HCT116 (cell line): ENCODE results near the gene FKBP2. TPM values are rescaled to one million over a fixed set of nuclear protein-coding genes. Genes with fewer than 3 reads are reported as not detected.

Experiments
- ATAC-seq: fragments of 200-7000 bp; cut with Tn5 transposase; 2 replicates; pipeline ENCODE4 v1.9.1; 2020; ENCODE audit warnings: mild to moderate bottlenecking, moderate library complexity
- BruUV-seq: library from RNA; stranded (reverse); fragments of 400-500 nt; replicated peaks from 2 replicates; lab custom pipeline; 2021; lab: Mats Ljungman, UMichigan
- CTCF ChIA-PET: fragments of 300-600 bp; sonication (Branson Sonifier 250); formaldehyde crosslinking; loops from one replicate; lab custom pipeline; 2021; ENCODE audit warnings: antibody characterized with exemption; lab: Charles Lee
- POLR2A ChIA-PET: fragments of 300-600, 350-600 bp; sonication (Branson Sonifier 250); formaldehyde crosslinking; loops from one replicate; lab custom pipeline; 2021; ENCODE audit warnings: antibody characterized with exemption; lab: Charles Lee
- RAD21 ChIA-PET, 2 experiments: fragments of 300-600 bp; sonication (Branson Sonifier 250); formaldehyde crosslinking; loops; one replicate each; lab custom pipeline; 2023; ENCODE audit warnings: low total read pairs in 2 of 2; ENCODE audit not compliant: uncharacterized antibody in 2 of 2, unreplicated experiment in 2 of 2, low non-redundant PET in 1 of 2; lab: Charles Lee
- DNase-seq: peaks from one replicate; pipeline ENCODE4 v3.0.0-alpha.2; 2010; ENCODE audit warnings: low read depth, low spot score
- H2AFZ ChIP-seq: fragments of 200-600 bp; shearing (Covaris generic), sonication (generic); 2 replicates; pipeline ENCODE4 v1.6.1; 2017; ENCODE audit warnings: low read depth, mixed run types, mixed read lengths, antibody characterized with exemption, low read length; ENCODE audit not compliant: poor library complexity, severe bottlenecking
- H3K27ac ChIP-seq: 2 replicates; pipeline ENCODE4 v1.5.1; 2012; ENCODE audit warnings: low read depth, low read length
- H3K27me3 ChIP-seq: fragments of 200-600 bp; sonication (generic); 2 replicates; pipeline ENCODE4 v1.6.1; 2016; ENCODE audit warnings: mixed run types, low read length, mixed read lengths; ENCODE audit not compliant: insufficient read depth
- H3K36me3 ChIP-seq, 2 experiments: fragments of 200-500 bp in 1 of 2; fragments of 200-600 bp in 1 of 2; sonication (Bioruptor generic) in 1 of 2; sonication (generic) in 1 of 2; 2 replicates each; pipeline versions ENCODE4 v1.5.1 to v1.6.1; 2014 to 2016; ENCODE audit warnings: low read length in 2 of 2, inconsistent platforms in 1 of 2, mixed read lengths in 1 of 2, mixed run types in 1 of 2; ENCODE audit not compliant: insufficient read depth in 2 of 2, control insufficient read depth in 1 of 2
- H3K4me1 ChIP-seq, 2 experiments: fragments of 200-600 bp in 1 of 2; sonication (generic) in 1 of 2; 2 replicates each; pipeline versions ENCODE4 v1.5.1 to v1.6.1; 2012 to 2017; ENCODE audit warnings: low read length in 2 of 2, inconsistent platforms in 1 of 2, mild to moderate bottlenecking in 1 of 2, mixed read lengths in 1 of 2, mixed run types in 1 of 2, moderate library complexity in 1 of 2; ENCODE audit not compliant: insufficient read depth in 2 of 2, control insufficient read depth in 1 of 2
- H3K4me2 ChIP-seq: fragments of 200-600 bp; sonication (generic); 2 replicates; pipeline ENCODE4 v1.6.1; 2017; ENCODE audit warnings: mixed run types, low read length, mixed read lengths
- H3K4me3 ChIP-seq, 2 experiments: fragments of 200-600 bp in 1 of 2; sonication (generic) in 1 of 2; replicated peaks in 1 of 2; 2 replicates each; pipeline ENCODE4 v1.5.1; 2011 to 2016; ENCODE audit warnings: low read length in 2 of 2, control low read depth in 1 of 2, low read depth in 1 of 2, mild to moderate bottlenecking in 1 of 2, mixed read lengths in 1 of 2, mixed run types in 1 of 2
- H3K79me2 ChIP-seq: fragments of 200-600 bp; sonication (generic); 2 replicates; pipeline ENCODE4 v1.6.1; 2017; ENCODE audit warnings: mild to moderate bottlenecking, mixed run types, low read length, moderate library complexity, mixed read lengths; ENCODE audit not compliant: insufficient read depth
- H3K9ac ChIP-seq: fragments of 200-600 bp; sonication (generic); 2 replicates; pipeline ENCODE4 v1.6.1; 2016; ENCODE audit warnings: low read length, mixed read lengths
- H3K9me2 ChIP-seq: fragments of 200-600 bp; sonication (generic), shearing (Covaris generic); 2 replicates; pipeline ENCODE4 v1.6.1; 2017; ENCODE audit warnings: mixed run types, mild to moderate bottlenecking, moderate library complexity; ENCODE audit not compliant: insufficient read depth
- H3K9me3 ChIP-seq, 2 experiments: fragments of 200-500 bp in 1 of 2; fragments of 200-600 bp in 1 of 2; sonication (Bioruptor generic) in 1 of 2; sonication (generic) in 1 of 2; 2 replicates each; pipeline ENCODE4 v1.6.1; 2014 to 2017; ENCODE audit warnings: low read length in 2 of 2, mixed read lengths in 2 of 2, inconsistent platforms in 1 of 2, low read depth in 1 of 2, mild to moderate bottlenecking in 1 of 2, mixed run types in 1 of 2, moderate library complexity in 1 of 2; ENCODE audit not compliant: control insufficient read depth in 1 of 2, insufficient read depth in 1 of 2
- H4K20me1 ChIP-seq: fragments of 200-600 bp; sonication (generic), shearing (Covaris generic); 2 replicates; pipeline ENCODE4 v1.6.1; 2017; ENCODE audit warnings: mixed run types, mild to moderate bottlenecking, moderate library complexity; ENCODE audit not compliant: insufficient read depth
- ATF3 ChIP-seq: IDR thresholded peaks from 2 replicates; pipeline ENCODE4 v1.6.1; 2012
- CBX3 ChIP-seq: IDR thresholded peaks from 2 replicates; pipeline ENCODE4 v1.6.1; 2012; ENCODE audit warnings: low read depth
- CEBPB ChIP-seq: IDR thresholded peaks from 2 replicates; pipeline ENCODE4 v1.6.1; 2012; ENCODE audit warnings: low read depth
- CTCF ChIP-seq, 3 experiments: fragments of 200-600 bp in 1 of 3; sonication (generic) in 1 of 3; IDR thresholded peaks in 2 of 3; conservative IDR thresholded peaks in 1 of 3; 2 replicates each; pipeline ENCODE4 v1.5.1; 2012 to 2017; ENCODE audit warnings: low read depth in 2 of 3, low read length in 2 of 3, antibody characterized with exemption in 1 of 3, borderline replicate concordance in 1 of 3, control low read depth in 1 of 3, mild to moderate bottlenecking in 1 of 3, mixed read lengths in 1 of 3, mixed run types in 1 of 3, moderate library complexity in 1 of 3; ENCODE audit not compliant: insufficient read depth in 1 of 3
- EZH2 ChIP-seq: fragments of 200-600 bp; sonication (generic); IDR thresholded peaks from 2 replicates; pipeline ENCODE4 v1.6.1; 2017; ENCODE audit warnings: antibody characterized with exemption, mixed run types
- JUND ChIP-seq: IDR thresholded peaks from 2 replicates; pipeline ENCODE4 v1.6.1; 2012
- POLR2A ChIP-seq: IDR thresholded peaks from 2 replicates; pipeline ENCODE4 v1.7.0; 2011; ENCODE audit warnings: borderline replicate concordance; ENCODE audit not compliant: insufficient read depth, insufficient read length; ENCODE audit errors: extremely low read depth
- SIN3A ChIP-seq: IDR thresholded peaks from 2 replicates; pipeline ENCODE4 v1.6.1; 2012; ENCODE audit warnings: low read depth
- SP1 ChIP-seq: IDR thresholded peaks from 2 replicates; pipeline ENCODE4 v1.6.1; 2012; ENCODE audit warnings: low read depth
- SRF ChIP-seq: IDR thresholded peaks from 2 replicates; pipeline ENCODE4 v1.6.1; 2012; ENCODE audit warnings: low read depth
- ZBTB33 ChIP-seq: IDR thresholded peaks from 2 replicates; pipeline ENCODE4 v1.6.1; 2011; ENCODE audit warnings: mild to moderate bottlenecking, low read length, moderate library complexity; ENCODE audit not compliant: insufficient replicate concordance; ENCODE audit errors: extremely low read depth
- ZFX ChIP-seq: fragments of 450-650 bp; IDR thresholded peaks from 2 replicates; pipeline ENCODE4 v1.6.1; 2017
- intact Hi-C: fragments of 100-400 bp; cut with micrococcal nuclease; formaldehyde crosslinking; loops from 2 replicates; pipeline ENCODE4 v1.10.0; 2022
- total RNA-seq: library from RNA; stranded (reverse); gene quantifications from one replicate; pipeline ENCODE4 v1.2.1, GENCODE V29; 2021; ENCODE audit not compliant: unreplicated experiment

Gene FKBP2
- total RNA-seq, 1 experiment from 2014 or later, result 69.2 TPM

DNA sequence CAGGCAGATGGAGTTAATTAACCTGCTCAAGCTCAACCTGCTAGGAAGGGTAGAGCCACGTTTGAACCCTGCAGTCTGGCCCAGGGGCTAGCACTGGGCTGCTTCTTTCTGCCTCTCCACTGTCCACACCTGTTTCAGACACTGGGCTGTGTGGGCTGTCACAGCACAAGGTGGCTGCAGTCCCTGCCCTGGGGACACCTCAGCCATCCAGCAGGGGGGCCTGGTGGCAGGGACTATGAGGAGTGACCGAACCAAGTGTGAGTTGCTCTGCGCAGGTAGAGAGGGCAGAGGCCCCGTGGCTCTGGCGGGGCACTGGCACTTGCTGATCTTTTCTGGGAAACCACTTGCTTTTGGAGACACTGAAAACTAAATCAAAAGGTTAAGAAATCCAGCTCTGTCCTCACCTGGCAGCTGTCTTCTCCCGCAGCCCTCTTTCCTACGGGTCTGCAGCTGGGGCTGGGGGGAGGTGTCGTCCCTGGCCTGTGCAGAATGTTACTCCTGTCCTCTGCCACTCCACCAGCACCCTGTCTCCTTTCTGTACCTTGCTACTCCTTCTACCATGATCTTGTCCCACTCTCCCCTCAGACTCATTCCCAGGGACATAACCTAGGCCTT is 37.8 kb downstream of the FKBP2 start:
- Histone ChIP-seq H3K9me2 (no peaks in the 10 kb centered on the region), H3K4me1 (peaks cover 5% of the 10 kb centered on the region in 2 experiments; a peak in 2 of 4 replicates), H4K20me1 (no peaks in the 10 kb centered on the region), H3K79me2 (no peaks in the 10 kb centered on the region), H3K27me3 (no peaks in the 10 kb centered on the region)
- ATAC-seq, result no peak
- ChIA-PET RAD21 (no interaction called here), POLR2A (interaction anchor here (0.8 kb wide), 1 partner anchor 24 kb away, joined by 3 read pairs; no protein-coding TSS in a partner anchor)
- DNase-seq, result no peak
- intact Hi-C loops, result no loop called here
- TF ChIP-seq EZH2 (no peak), SRF (no peak)
- TF ChIP-seq, all 23 proteins: peak for 0
- H3K4me2 ChIP-seq, result no peak overlapping the region
- no peak overlapping the region for H3K27ac ChIP-seq
- no peak overlapping the region for H3K4me3 ChIP-seq
- no peak overlapping the region for H2AFZ ChIP-seq
- H3K9me3 ChIP-seq, result no peaks in the 10 kb centered on the region
- no TSS peak for BruUV-seq
- H3K36me3 ChIP-seq, result no peaks in the 10 kb centered on the region; a peak in 1 of 4 replicates
- H3K9ac ChIP-seq, result no peak overlapping the region
- CTCF ChIA-PET, result interaction anchor here (1.6 kb wide), 1 partner anchor 22 kb away, joined by 4 read pairs; no protein-coding TSS in a partner anchor

GRCh38 chr11:64281957-64282770 is 41.3 kb downstream of the FKBP2 start:
- ChIA-PET RAD21 (no interaction called here), POLR2A (interaction anchor here (1.6 kb wide), 1 partner anchor 19 kb away, joined by 5 read pairs; no protein-coding TSS in a partner anchor), CTCF (no interaction called here)
- Histone ChIP-seq H4K20me1 (no peaks in the 10 kb centered on the region), H3K4me2 (no peak overlapping the region), H3K27me3 (no peaks in the 10 kb centered on the region), H3K9me2 (no peaks in the 10 kb centered on the region), H3K36me3 (no peaks in the 10 kb centered on the region; a peak in 1 of 4 replicates), H3K4me1 (peaks cover 14 to 27% of the 10 kb centered on the region in 2 experiments), H3K4me3 (no peak overlapping the region), H3K27ac (no peak overlapping the region), H3K79me2 (no peaks in the 10 kb centered on the region), H3K9me3 (no peaks in the 10 kb centered on the region), H3K9ac (no peak overlapping the region), H2AFZ (no peak overlapping the region)
- ATAC-seq, result no peak
- no peak for DNase-seq
- intact Hi-C loops, result no loop called here
- no TSS peak for BruUV-seq
- TF ChIP-seq ZBTB33, result no peak
- TF ChIP-seq CBX3, result no peak
- no peak for TF ChIP-seq POLR2A
- TF ChIP-seq EZH2, result no peak
- no peak for TF ChIP-seq CTCF (IDR thresholded peaks at IDR 0.05 in 2 of 3, conservative IDR thresholded peaks at IDR 0.05 in 1 of 3; ENCODE audit: borderline replicate concordance in 1 of 3, insufficient read depth in 1 of 3, low read depth in 2 of 3, low read length in 2 of 3)
- no peak for TF ChIP-seq ATF3
- no peak for TF ChIP-seq JUND
- no peak for TF ChIP-seq CEBPB
- no peak for TF ChIP-seq ZFX
- TF ChIP-seq SIN3A, result no peak
- no peak for TF ChIP-seq SP1
